GM12892 (cell line): ENCODE measurements around the gene FHIP2A.
"Not testable (repeated sequence)": the region's sequence is repeated elsewhere in the genome, so short reads cannot be mapped to it uniquely, and the experiment has no call there.

Experiments used
- DNase-seq: peaks from one replicate; pipeline ENCODE4 v3.0.0; 2011; ENCODE audit not compliant: insufficient read length
- FAIRE-seq: peaks from 2 replicates; lab custom pipeline; 2011; peaks lifted over from hg19 to GRCh38; lab: Jason Lieb, UNC
- POLR2A ChIP-seq: IDR thresholded peaks from 2 replicates; pipeline ENCODE4 v1.6.1; 2011; ENCODE audit warnings: low read depth, low read length, control low read depth
- POLR2AphosphoS5 ChIP-seq: IDR thresholded peaks from 2 replicates; pipeline ENCODE4 v1.6.1; 2011; ENCODE audit warnings: low read depth, low read length, control low read depth
- TAF1 ChIP-seq: IDR thresholded peaks from 2 replicates; pipeline ENCODE4 v1.6.1; 2011; ENCODE audit warnings: low read depth, mild to moderate bottlenecking, control low read depth, low read length, borderline replicate concordance

The FHIP2A gene

DNA sequence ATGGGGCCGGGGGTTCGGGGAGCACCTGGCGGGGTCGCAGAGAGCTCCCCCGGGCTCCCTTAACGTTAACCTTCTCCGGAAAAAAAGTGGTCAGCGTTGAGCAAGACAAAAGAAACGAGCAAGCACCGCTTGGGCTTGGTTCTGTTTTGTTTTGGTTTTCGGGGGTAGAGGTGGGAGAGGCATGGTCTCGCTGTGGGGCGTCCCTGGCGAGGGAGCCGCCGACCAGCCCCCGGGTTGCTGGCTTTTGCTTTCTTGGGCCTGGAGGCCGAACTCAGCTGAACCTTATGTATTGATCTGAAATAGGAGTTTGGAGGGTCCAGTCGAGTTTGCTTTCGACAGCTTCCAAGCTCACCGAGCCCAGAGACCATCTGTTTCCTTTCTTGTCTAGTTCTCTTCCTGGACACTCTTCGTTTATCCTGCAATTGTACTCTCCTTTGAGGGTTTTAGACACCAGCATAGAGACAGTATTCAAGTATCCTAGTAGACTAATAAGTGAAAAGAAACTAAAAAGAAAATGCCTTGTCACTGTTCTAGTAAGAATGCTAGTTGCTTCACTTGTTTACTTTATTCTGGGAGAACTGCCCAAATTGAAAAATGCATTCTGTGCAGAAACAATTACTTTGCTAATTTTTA, 980 bp downstream of the FHIP2A start:
- FAIRE-seq, result peak; percentile 80

DNA sequence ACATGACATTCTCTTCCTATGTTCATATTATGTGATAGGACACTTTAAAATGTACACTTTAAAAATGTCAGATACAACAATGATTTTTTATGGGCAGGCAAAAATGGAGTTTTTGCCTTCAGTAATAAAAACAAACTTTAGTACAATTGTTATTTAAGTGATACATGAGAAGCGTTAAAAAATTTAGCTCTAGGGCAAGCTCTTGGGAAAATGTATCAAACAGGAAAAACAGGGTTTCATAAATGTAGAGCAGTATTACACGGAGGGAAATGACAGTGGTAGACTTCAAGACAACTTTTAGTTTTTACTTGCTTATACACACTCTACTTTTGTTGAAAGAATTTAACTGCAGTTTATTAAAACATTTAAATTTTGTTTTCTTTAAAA, 1.5 kb downstream of the FHIP2A start:
- no peak for FAIRE-seq
- no peak for DNase-seq
- TF ChIP-seq POLR2AphosphoS5 (no peak), POLR2A (no peak), TAF1 (no peak)

More for the DNA sequence above, 980 bp downstream of the FHIP2A start:
- TF ChIP-seq POLR2AphosphoS5, result no peak
- no peak for TF ChIP-seq TAF1
- TF ChIP-seq POLR2A, result no peak
- no peak for DNase-seq

DNA sequence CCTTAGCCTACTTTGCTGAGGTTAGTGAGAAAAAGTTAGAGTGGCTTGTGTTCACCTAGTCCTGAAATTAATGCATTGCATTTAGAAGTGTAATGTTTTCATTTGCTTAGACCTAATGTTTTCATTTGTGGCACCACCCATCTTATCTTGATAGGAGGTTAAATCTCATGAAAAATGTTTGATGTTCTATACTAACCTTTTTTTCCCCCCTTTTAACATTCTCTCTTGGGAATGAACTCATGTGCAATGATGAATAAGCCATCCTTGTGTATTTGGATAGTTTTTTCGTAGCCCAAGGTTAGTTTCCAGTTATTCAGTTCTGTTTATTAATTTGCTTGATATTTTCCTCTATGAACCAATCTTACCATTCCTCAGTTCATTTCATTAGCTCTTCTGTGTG, 2.8 kb downstream of the FHIP2A start:
- FAIRE-seq (peak; percentile 64), DNase-seq (no peak)
- TF ChIP-seq TAF1 (no peak), POLR2AphosphoS5 (no peak), POLR2A (no peak)

DNA sequence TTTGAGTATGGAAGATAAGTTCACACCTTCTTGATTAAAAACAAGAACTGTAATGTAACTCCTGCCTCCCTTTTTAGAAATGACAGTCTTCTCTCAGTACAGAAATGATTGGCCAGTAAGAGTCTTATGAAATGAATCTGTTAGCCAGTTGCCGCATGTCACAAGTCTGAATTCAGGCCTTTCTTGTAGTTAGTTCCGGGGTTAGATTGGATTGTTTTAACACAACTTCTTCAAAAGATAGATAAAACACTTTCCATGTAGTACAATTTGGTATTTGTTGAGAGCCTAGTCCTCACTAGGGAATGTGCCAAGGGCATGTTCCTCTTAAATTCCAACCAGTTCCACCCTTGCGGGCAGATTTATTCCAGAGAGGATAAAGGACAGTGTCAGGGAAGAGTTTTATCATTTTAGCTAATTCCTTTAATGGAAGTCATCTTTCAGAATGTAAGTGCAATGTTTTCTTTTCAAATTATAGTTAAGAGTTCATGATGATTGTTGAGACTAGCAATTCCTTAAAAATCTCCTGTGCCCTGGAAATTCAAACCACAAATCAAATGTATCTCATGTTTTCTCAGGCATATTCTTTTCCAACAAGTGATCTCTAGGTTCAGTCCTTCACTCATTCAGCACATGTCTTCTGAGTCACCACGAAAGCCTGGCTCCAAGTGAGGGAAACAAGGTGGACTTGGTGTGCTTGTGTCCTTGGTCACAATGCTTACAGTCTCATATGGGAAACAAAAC, 4.1 kb downstream of the FHIP2A start:
- DNase-seq, result peak; percentile 27

DNA sequence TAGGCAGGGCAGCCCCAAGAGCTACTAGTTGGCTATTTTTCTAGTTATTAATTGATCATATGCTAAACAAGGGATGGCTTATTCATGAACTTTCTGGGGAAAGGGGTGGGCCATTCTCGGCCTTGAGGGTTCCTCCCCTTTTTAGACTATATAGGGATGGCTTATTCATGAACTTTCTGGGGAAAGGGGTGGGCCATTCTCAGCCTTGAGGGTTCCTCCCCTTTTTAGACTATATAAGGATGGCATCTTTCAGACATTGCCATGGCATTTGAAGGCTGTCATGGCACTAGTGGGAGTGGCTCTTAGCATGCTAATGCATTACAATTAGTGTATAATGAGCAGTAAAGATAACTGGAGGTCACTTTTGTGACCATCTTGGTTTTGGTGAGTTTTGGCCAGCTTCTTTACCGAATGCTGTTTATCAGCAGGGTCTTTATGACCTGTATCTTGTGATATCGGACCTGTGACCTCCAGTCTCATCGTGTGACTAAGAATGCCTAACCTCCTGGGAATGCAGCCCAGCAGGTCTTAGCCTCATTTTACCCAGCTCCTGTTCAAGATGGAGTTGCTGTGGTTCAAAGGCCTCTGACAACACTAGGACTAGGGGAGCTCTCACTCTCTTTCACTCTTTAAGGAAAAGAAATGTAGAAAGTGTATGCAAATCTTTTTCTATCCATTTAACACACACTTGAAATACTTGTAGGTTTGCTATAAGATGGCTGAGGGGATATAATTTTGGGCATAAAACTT, 7.8 kb downstream of the FHIP2A start:
- peak; percentile 48 for FAIRE-seq
- TF ChIP-seq POLR2A (no peak), TAF1 (no peak), POLR2AphosphoS5 (no peak)
- DNase-seq, result no peak

More for the DNA sequence above, 4.1 kb downstream of the FHIP2A start:
- peak; percentile 96 for FAIRE-seq
- TF ChIP-seq POLR2A (no peak), POLR2AphosphoS5 (no peak), TAF1 (no peak)

DNA sequence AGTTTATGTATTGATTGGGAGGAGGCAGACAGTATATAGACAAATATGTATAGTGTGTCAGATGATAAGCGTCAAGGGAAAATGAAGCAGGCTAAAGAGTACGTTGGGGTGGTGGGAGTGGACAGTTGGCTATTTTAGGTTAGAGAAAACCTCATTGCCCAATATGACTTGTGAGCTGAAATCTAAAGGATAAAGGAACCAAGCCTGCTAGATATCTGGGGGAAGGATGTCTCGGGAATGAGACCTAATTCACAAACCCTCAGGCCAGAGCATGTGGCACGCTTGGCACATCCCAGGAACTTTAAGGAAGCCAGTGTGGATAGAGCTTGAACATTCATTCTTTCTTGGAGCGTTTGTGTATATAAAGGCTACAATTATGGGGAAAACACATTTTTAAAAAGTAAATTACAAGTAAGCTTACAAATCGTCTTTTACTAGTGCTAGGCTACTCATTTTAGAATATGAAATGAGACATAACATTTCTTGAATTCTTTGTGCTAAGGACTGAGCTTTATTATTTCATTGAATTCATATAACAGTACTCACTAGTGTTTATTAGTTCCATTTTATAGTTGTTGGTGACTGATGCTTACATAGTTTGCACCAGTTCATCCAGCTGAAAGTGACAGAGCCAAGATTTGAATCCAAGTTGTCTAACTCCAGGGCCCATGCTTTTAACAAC, 9.7 kb downstream of the FHIP2A start:
- FAIRE-seq (peak; percentile 42), DNase-seq (no peak)
- TF ChIP-seq POLR2AphosphoS5 (no peak), TAF1 (no peak), POLR2A (no peak)

DNA sequence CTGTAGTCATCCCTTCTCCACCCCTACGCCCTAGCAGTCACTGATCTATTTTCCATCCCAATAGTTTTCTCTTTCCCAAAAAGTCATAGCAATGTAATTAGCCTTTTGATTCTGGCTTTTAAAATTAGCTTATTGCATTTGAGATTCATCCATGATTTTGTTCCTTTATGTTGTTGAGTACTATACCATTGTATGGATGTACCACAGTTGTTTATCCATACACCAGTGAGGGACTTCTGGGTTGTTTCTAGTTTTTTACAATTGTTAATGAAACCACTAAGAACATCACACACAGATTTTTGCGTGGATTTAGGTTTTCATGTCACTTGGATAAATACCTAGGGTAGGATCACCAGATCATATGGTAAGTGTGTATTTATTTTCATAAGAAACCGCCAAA, 16.1 kb downstream of the FHIP2A start:
- no peak for TF ChIP-seq TAF1
- TF ChIP-seq POLR2AphosphoS5, result no peak
- no peak for TF ChIP-seq POLR2A
- DNase-seq (no peak), FAIRE-seq (no peak)

DNA sequence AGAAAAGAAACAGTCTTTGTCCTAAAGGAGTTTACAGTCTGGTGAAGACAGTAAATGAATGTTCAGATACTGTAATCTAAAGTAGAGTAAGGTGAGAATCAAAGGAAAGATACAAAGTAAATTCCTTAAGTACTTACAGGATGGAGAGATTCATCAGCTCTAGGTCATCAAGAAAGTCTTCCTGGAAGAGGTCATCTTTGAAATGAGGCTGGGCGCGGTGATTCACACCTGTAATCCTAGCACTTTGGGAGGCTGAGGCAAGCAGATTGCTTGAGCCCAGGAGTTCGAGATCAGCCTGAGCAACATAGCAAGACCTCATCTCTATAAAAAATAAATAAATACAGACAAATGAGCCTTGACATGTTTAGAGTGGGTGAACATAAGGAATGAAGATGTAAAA, 18.3 kb downstream of the FHIP2A start:
- TF ChIP-seq TAF1, result no peak
- no peak for TF ChIP-seq POLR2AphosphoS5
- no peak for TF ChIP-seq POLR2A
- FAIRE-seq (no peak), DNase-seq (no peak)

DNA sequence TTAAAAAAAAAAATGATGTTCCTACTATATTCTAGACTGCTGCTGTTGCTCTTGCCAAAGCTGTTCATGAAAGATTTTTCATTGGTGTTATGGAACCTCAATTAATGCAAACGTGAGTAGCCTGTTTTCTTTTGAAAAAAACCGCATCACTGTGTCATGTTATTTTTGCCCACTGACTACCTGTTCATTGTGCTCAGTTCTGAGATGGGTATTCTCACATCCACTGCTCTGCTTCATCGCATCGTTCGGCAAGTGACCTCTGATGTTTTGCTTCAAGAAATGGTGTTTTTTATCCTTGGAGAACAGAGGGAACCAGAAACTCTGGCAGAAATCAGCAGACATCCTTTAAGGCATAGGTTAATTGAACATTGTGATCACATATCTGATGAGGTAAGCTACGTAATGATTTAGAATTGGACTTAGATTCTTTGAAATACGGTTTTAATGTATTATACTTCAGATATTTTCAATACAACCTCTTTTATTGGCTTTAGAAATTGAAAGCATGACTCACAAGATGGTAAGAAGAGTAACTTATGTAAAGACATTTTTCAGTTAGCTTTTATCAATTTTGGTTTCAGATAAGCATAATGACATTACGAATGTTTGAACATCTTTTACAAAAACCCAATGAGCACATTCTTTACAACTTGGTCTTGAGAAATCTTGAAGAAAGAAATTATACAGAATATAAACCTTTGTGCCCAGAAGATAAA, 24.6 kb downstream of the FHIP2A start:
- TF ChIP-seq POLR2A (no peak), TAF1 (no peak), POLR2AphosphoS5 (no peak)
- DNase-seq (no peak), FAIRE-seq (no peak)

DNA sequence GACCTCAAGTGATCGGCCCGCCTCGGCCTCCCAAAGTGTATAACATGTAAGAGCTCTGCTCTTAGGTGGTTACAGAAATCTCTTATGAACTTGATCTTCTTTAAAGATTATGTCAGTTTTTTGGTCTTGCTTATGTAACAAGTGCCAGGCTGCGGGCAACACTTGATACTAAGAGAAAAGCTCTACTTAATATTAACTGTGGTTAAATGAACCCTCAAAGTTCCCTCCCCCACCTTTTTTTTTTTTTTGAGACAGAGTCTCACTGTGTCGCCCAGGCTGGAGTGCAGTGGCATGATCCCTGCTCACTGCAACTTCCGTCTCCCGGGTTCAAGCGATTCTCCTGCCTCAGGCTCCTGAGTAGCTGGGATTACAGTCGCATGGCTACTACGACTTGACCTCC, 25.9 kb downstream of the FHIP2A start:
- not testable (repeated sequence) for FAIRE-seq, DNase-seq
